ENCODE measurements around the gene BANF2.
"Not testable (repeated sequence)": the region's sequence is repeated elsewhere in the genome, so short reads cannot be mapped to it uniquely, and the experiment has no call there.

The BANF2 gene

GRCh38 chr20:17772005-17772343 lies 72.2 kb downstream of the BANF2 start:
- no peaks in the 10 kb centered on the region for H3K36me3 ChIP-seq (ENCODE audit: control insufficient read depth, insufficient read depth, low read length, severe bottlenecking)
- H3K27me3 ChIP-seq (replicated peaks; ENCODE audit: control insufficient read depth, insufficient read depth, low read length): peaks cover 7% of the 10 kb centered on the region
- DNase-seq (ENCODE audit: low read depth): no peak
- no peak overlapping the region for H3K9ac ChIP-seq (ENCODE audit: low read length)
- H3K9me3 ChIP-seq (ENCODE audit: control insufficient read depth, low read length): no peaks in the 10 kb centered on the region
- no peaks in the 10 kb centered on the region for H3K4me1 ChIP-seq (ENCODE audit: control insufficient read depth, insufficient read depth, low read length)
- no peak overlapping the region for H3K4me3 ChIP-seq (ENCODE audit: low read length)

- Histone ChIP-seq H3K36me3 (ENCODE audit: control insufficient read depth, insufficient read depth, low read length, severe bottlenecking) (no peaks in the 10 kb centered on the region), H3K4me1 (ENCODE audit: control insufficient read depth, insufficient read depth, low read length) (no peaks in the 10 kb centered on the region), H3K9me3 (ENCODE audit: control insufficient read depth, low read length) (no peaks in the 10 kb centered on the region), H3K4me3 (ENCODE audit: low read length) (no peak overlapping the region), H3K27me3 (replicated peaks; ENCODE audit: control insufficient read depth, insufficient read depth, low read length) (no peaks in the 10 kb centered on the region), H3K9ac (ENCODE audit: low read length) (no peak overlapping the region)
- DNase-seq (ENCODE audit: low read depth): no peak
These were observed 73.9 kb downstream of the BANF2 start for GRCh38 chr20:17773619-17774018.

- Histone ChIP-seq H3K9ac (ENCODE audit: low read length) (no peak overlapping the region), H3K4me3 (ENCODE audit: low read length) (no peak overlapping the region), H3K9me3 (ENCODE audit: control insufficient read depth, low read length) (no peaks in the 10 kb centered on the region), H3K36me3 (ENCODE audit: control insufficient read depth, insufficient read depth, low read length, severe bottlenecking) (no peaks in the 10 kb centered on the region), H3K4me1 (ENCODE audit: control insufficient read depth, insufficient read depth, low read length) (no peaks in the 10 kb centered on the region), H3K27me3 (replicated peaks; ENCODE audit: control insufficient read depth, insufficient read depth, low read length) (no peaks in the 10 kb centered on the region)
- no peak for DNase-seq (ENCODE audit: low read depth)
These were observed 75.8 kb downstream of the BANF2 start for GRCh38 chr20:17775600-17775999.

GRCh38 chr20:17776551-17776950 lies 76.8 kb downstream of the BANF2 start:
- H3K4me3 ChIP-seq (ENCODE audit: low read length): no peak overlapping the region
- DNase-seq (ENCODE audit: low read depth): no peak
- no peaks in the 10 kb centered on the region for H3K27me3 ChIP-seq (replicated peaks; ENCODE audit: control insufficient read depth, insufficient read depth, low read length)
- H3K36me3 ChIP-seq (ENCODE audit: control insufficient read depth, insufficient read depth, low read length, severe bottlenecking): no peaks in the 10 kb centered on the region
- no peak overlapping the region for H3K9ac ChIP-seq (ENCODE audit: low read length)
- no peaks in the 10 kb centered on the region for H3K9me3 ChIP-seq (ENCODE audit: control insufficient read depth, low read length)
- H3K4me1 ChIP-seq (ENCODE audit: control insufficient read depth, insufficient read depth, low read length): no peaks in the 10 kb centered on the region

- not testable (repeated sequence) for H3K9me3 ChIP-seq (ENCODE audit: control insufficient read depth, low read length); H3K27me3 ChIP-seq (replicated peaks; ENCODE audit: control insufficient read depth, insufficient read depth, low read length); H3K4me1 ChIP-seq (ENCODE audit: control insufficient read depth, insufficient read depth, low read length); H3K36me3 ChIP-seq (ENCODE audit: control insufficient read depth, insufficient read depth, low read length, severe bottlenecking); H3K9ac ChIP-seq (ENCODE audit: low read length); DNase-seq (ENCODE audit: low read depth); H3K4me3 ChIP-seq (ENCODE audit: low read length)
These were observed 79.2 kb downstream of the BANF2 start for GRCh38 chr20:17779011-17779410.

- Histone ChIP-seq H3K4me1 (ENCODE audit: control insufficient read depth, insufficient read depth, low read length) (peaks cover 12% of the 10 kb centered on the region), H3K27me3 (replicated peaks; ENCODE audit: control insufficient read depth, insufficient read depth, low read length) (no peaks in the 10 kb centered on the region), H3K4me3 (ENCODE audit: low read length) (no peak overlapping the region), H3K9ac (ENCODE audit: low read length) (no peak overlapping the region), H3K36me3 (ENCODE audit: control insufficient read depth, insufficient read depth, low read length, severe bottlenecking) (no peaks in the 10 kb centered on the region), H3K9me3 (ENCODE audit: control insufficient read depth, low read length) (no peaks in the 10 kb centered on the region)
- no peak for DNase-seq (ENCODE audit: low read depth)
These were observed 83.0 kb downstream of the BANF2 start for GRCh38 chr20:17782768-17783167.

GRCh38 chr20:17783671-17784070 lies 83.9 kb downstream of the BANF2 start:
- H3K4me3 ChIP-seq (ENCODE audit: low read length): no peak overlapping the region
- no peaks in the 10 kb centered on the region for H3K36me3 ChIP-seq (ENCODE audit: control insufficient read depth, insufficient read depth, low read length, severe bottlenecking)
- H3K9me3 ChIP-seq (ENCODE audit: control insufficient read depth, low read length): no peaks in the 10 kb centered on the region
- DNase-seq (ENCODE audit: low read depth): no peak
- peaks cover 12% of the 10 kb centered on the region for H3K4me1 ChIP-seq (ENCODE audit: control insufficient read depth, insufficient read depth, low read length)
- H3K27me3 ChIP-seq (replicated peaks; ENCODE audit: control insufficient read depth, insufficient read depth, low read length): no peaks in the 10 kb centered on the region
- no peak overlapping the region for H3K9ac ChIP-seq (ENCODE audit: low read length)

GRCh38 chr20:17785007-17785406 lies 85.2 kb downstream of the BANF2 start:
- Histone ChIP-seq H3K27me3 (replicated peaks; ENCODE audit: control insufficient read depth, insufficient read depth, low read length) (no peaks in the 10 kb centered on the region), H3K4me3 (ENCODE audit: low read length) (no peak overlapping the region), H3K9ac (ENCODE audit: low read length) (no peak overlapping the region), H3K36me3 (ENCODE audit: control insufficient read depth, insufficient read depth, low read length, severe bottlenecking) (no peaks in the 10 kb centered on the region), H3K4me1 (ENCODE audit: control insufficient read depth, insufficient read depth, low read length) (peaks cover 12% of the 10 kb centered on the region), H3K9me3 (ENCODE audit: control insufficient read depth, low read length) (no peaks in the 10 kb centered on the region)
- no peak for DNase-seq (ENCODE audit: low read depth)
